ENCODE measurements around the gene ADAMTS20.

Gene ADAMTS20

GRCh38 chr12:43590307-43590706 is 38.3 kb upstream of the ADAMTS20 start:
- Histone ChIP-seq H3K4me1 (ENCODE audit: control insufficient read depth, low read length) (no peaks in the 10 kb centered on the region), H3K27me3 (ENCODE audit: control insufficient read depth, low read length) (no peaks in the 10 kb centered on the region), H3K9me2 (replicated peaks; ENCODE audit: control insufficient read depth, low read length) (no peaks in the 10 kb centered on the region), H3K27ac (ENCODE audit: low read depth, low read length) (no peak overlapping the region), H3K79me2 (ENCODE audit: control insufficient read depth, low read length) (no peaks in the 10 kb centered on the region), H3K9me3 (ENCODE audit: control insufficient read depth, insufficient read depth, low read length) (no peaks in the 10 kb centered on the region), H3K4me2 (ENCODE audit: low read length) (no peak overlapping the region), H3K4me3 (ENCODE audit: low read length) (no peak overlapping the region), H3F3A (ENCODE audit: control insufficient read depth, insufficient read depth) (no peaks in the 10 kb centered on the region), H3K36me3 (ENCODE audit: control insufficient read depth, low read length) (no peaks in the 10 kb centered on the region), H4K20me1 (ENCODE audit: control insufficient read depth, insufficient read depth, low read depth, low read length) (no peaks in the 10 kb centered on the region)
- TF ChIP-seq EZH2phosphoT487 (IDR thresholded peaks at IDR 0.05; ENCODE audit: borderline replicate concordance, low read length) (no peak), CTCF (IDR thresholded peaks at IDR 0.05; ENCODE audit: low read depth, low read length, poor library complexity, severe bottlenecking) (no peak)

- Histone ChIP-seq H3K79me2 (ENCODE audit: control insufficient read depth, low read length) (no peaks in the 10 kb centered on the region), H3K9me2 (replicated peaks; ENCODE audit: control insufficient read depth, low read length) (no peaks in the 10 kb centered on the region), H3F3A (ENCODE audit: control insufficient read depth, insufficient read depth) (no peaks in the 10 kb centered on the region), H3K4me3 (ENCODE audit: low read length) (no peak overlapping the region), H3K36me3 (ENCODE audit: control insufficient read depth, low read length) (no peaks in the 10 kb centered on the region), H3K4me1 (ENCODE audit: control insufficient read depth, low read length) (no peaks in the 10 kb centered on the region), H3K27me3 (ENCODE audit: control insufficient read depth, low read length) (no peaks in the 10 kb centered on the region), H3K4me2 (ENCODE audit: low read length) (no peak overlapping the region), H4K20me1 (ENCODE audit: control insufficient read depth, insufficient read depth, low read depth, low read length) (no peaks in the 10 kb centered on the region), H3K27ac (ENCODE audit: low read depth, low read length) (no peak overlapping the region), H3K9me3 (ENCODE audit: control insufficient read depth, insufficient read depth, low read length) (no peaks in the 10 kb centered on the region)
- TF ChIP-seq EZH2phosphoT487 (IDR thresholded peaks at IDR 0.05; ENCODE audit: borderline replicate concordance, low read length) (no peak), CTCF (IDR thresholded peaks at IDR 0.05; ENCODE audit: low read depth, low read length, poor library complexity, severe bottlenecking) (no peak)
Observed at GRCh38 chr12:43586646-43587245, 34.7 kb upstream of the ADAMTS20 start.

GRCh38 chr12:43585676-43586075 is 33.7 kb upstream of the ADAMTS20 start:
- H3F3A ChIP-seq (ENCODE audit: control insufficient read depth, insufficient read depth), result no peaks in the 10 kb centered on the region
- H3K27me3 ChIP-seq (ENCODE audit: control insufficient read depth, low read length), result no peaks in the 10 kb centered on the region
- H3K4me1 ChIP-seq (ENCODE audit: control insufficient read depth, low read length), result no peaks in the 10 kb centered on the region
- H4K20me1 ChIP-seq (ENCODE audit: control insufficient read depth, insufficient read depth, low read depth, low read length), result no peaks in the 10 kb centered on the region
- no peak overlapping the region for H3K4me2 ChIP-seq (ENCODE audit: low read length)
- no peak overlapping the region for H3K27ac ChIP-seq (ENCODE audit: low read depth, low read length)
- no peaks in the 10 kb centered on the region for H3K79me2 ChIP-seq (ENCODE audit: control insufficient read depth, low read length)
- H3K9me2 ChIP-seq (replicated peaks; ENCODE audit: control insufficient read depth, low read length), result no peaks in the 10 kb centered on the region
- H3K4me3 ChIP-seq (ENCODE audit: low read length), result no peak overlapping the region
- H3K36me3 ChIP-seq (ENCODE audit: control insufficient read depth, low read length), result no peaks in the 10 kb centered on the region
- no peaks in the 10 kb centered on the region for H3K9me3 ChIP-seq (ENCODE audit: control insufficient read depth, insufficient read depth, low read length)
- TF ChIP-seq CTCF (IDR thresholded peaks at IDR 0.05; ENCODE audit: low read depth, low read length, poor library complexity, severe bottlenecking) (no peak), EZH2phosphoT487 (IDR thresholded peaks at IDR 0.05; ENCODE audit: borderline replicate concordance, low read length) (no peak)
